ENCODE results near the gene LHPP. TPM values are rescaled to one million over a fixed set of nuclear protein-coding genes. Genes with fewer than 3 reads are reported as not detected.

The LHPP gene
- total RNA-seq, 1 donor from 2014 or later, result 15.2 TPM

GRCh38 chr10:124473070-124473469, 11.4 kb downstream of the LHPP start:
- H3K27me3 Mint-ChIP-seq, result no peaks in the 10 kb centered on the region
- H3K4me3 Mint-ChIP-seq (ENCODE audit: low read depth), result no peak overlapping the region
- TF ChIP-seq CTCF (IDR thresholded peaks at IDR 0.05; ENCODE audit: unreplicated experiment), result no peak
- DNase-seq (ENCODE audit: low spot score, unreplicated experiment), result no peak
- H3K9me3 Mint-ChIP-seq (ENCODE audit: low read depth), result no peaks in the 10 kb centered on the region
- no peaks in the 10 kb centered on the region for H3K36me3 Mint-ChIP-seq (ENCODE audit: insufficient read depth)
- H3K27ac Mint-ChIP-seq, result peak overlapping the region; percentile 69
- peaks cover 9% of the 10 kb centered on the region for H3K4me1 Mint-ChIP-seq (ENCODE audit: low read depth)

- DNase-seq (ENCODE audit: low spot score, unreplicated experiment), result no peak
- no peaks in the 10 kb centered on the region for H3K36me3 Mint-ChIP-seq (ENCODE audit: insufficient read depth)
- no peaks in the 10 kb centered on the region for H3K27me3 Mint-ChIP-seq
- H3K4me3 Mint-ChIP-seq (ENCODE audit: low read depth), result no peak overlapping the region
- H3K9me3 Mint-ChIP-seq (ENCODE audit: low read depth), result no peaks in the 10 kb centered on the region
- H3K27ac Mint-ChIP-seq, result no peak overlapping the region
- TF ChIP-seq CTCF (IDR thresholded peaks at IDR 0.05; ENCODE audit: unreplicated experiment), result no peak
- peaks cover 9% of the 10 kb centered on the region for H3K4me1 Mint-ChIP-seq (ENCODE audit: low read depth)
These were observed 13.0 kb downstream of the LHPP start for GRCh38 chr10:124474514-124475070.

GRCh38 chr10:124476043-124476725, 14.6 kb downstream of the LHPP start:
- DNase-seq (ENCODE audit: low spot score, unreplicated experiment), result no peak
- Mint-ChIP-seq H3K4me1 (ENCODE audit: low read depth) (peaks cover 1% of the 10 kb centered on the region), H3K27ac (peak overlapping the region; percentile 37), H3K9me3 (ENCODE audit: low read depth) (no peaks in the 10 kb centered on the region), H3K27me3 (no peaks in the 10 kb centered on the region), H3K4me3 (ENCODE audit: low read depth) (no peak overlapping the region), H3K36me3 (ENCODE audit: insufficient read depth) (no peaks in the 10 kb centered on the region)
- TF ChIP-seq CTCF (IDR thresholded peaks at IDR 0.05; ENCODE audit: unreplicated experiment), result no peak

GRCh38 chr10:124477614-124478363, 16.2 kb downstream of the LHPP start:
- Mint-ChIP-seq H3K9me3 (ENCODE audit: low read depth) (no peaks in the 10 kb centered on the region), H3K27ac (no peak overlapping the region), H3K4me3 (ENCODE audit: low read depth) (no peak overlapping the region), H3K4me1 (ENCODE audit: low read depth) (peaks cover 1% of the 10 kb centered on the region), H3K27me3 (peaks cover 3% of the 10 kb centered on the region), H3K36me3 (ENCODE audit: insufficient read depth) (no peaks in the 10 kb centered on the region)
- no peak for TF ChIP-seq CTCF (IDR thresholded peaks at IDR 0.05; ENCODE audit: unreplicated experiment)
- no peak for DNase-seq (ENCODE audit: low spot score, unreplicated experiment)

GRCh38 chr10:124478515-124478914, 16.9 kb downstream of the LHPP start:
- no peaks in the 10 kb centered on the region for H3K9me3 Mint-ChIP-seq (ENCODE audit: low read depth)
- peaks cover 3% of the 10 kb centered on the region for H3K27me3 Mint-ChIP-seq
- H3K27ac Mint-ChIP-seq, result no peak overlapping the region
- peaks cover 1% of the 10 kb centered on the region for H3K4me1 Mint-ChIP-seq (ENCODE audit: low read depth)
- no peaks in the 10 kb centered on the region for H3K36me3 Mint-ChIP-seq (ENCODE audit: insufficient read depth)
- TF ChIP-seq CTCF (IDR thresholded peaks at IDR 0.05; ENCODE audit: unreplicated experiment), result no peak
- no peak for DNase-seq (ENCODE audit: low spot score, unreplicated experiment)
- no peak overlapping the region for H3K4me3 Mint-ChIP-seq (ENCODE audit: low read depth)

Data from progenitor cell of endocrine pancreas (in vitro differentiated cells).